HUES48 (cell line): ENCODE measurements around the gene PCYOX1L.
A peak's percentile ranks its signal among the peaks of the same experiment; 100 is the strongest.

ENCODE experiments used
- H3K27ac ChIP-seq: one replicate; pipeline ENCODE4 v1.7.0; 2013; ENCODE audit warnings: low read depth, low read length, inconsistent platforms
- H3K27me3 ChIP-seq: 2 replicates; pipeline ENCODE4 v1.6.1; 2013; ENCODE audit warnings: mild to moderate bottlenecking, low read length; ENCODE audit not compliant: control insufficient read depth, insufficient read depth
- H3K36me3 ChIP-seq: 2 replicates; pipeline ENCODE4 v1.6.1; 2013; ENCODE audit warnings: low read length; ENCODE audit not compliant: control insufficient read depth, insufficient read depth
- H3K4me1 ChIP-seq: 2 replicates; pipeline ENCODE4 v1.6.1; 2013; ENCODE audit warnings: mild to moderate bottlenecking, low read length; ENCODE audit not compliant: control insufficient read depth, insufficient read depth
- H3K4me3 ChIP-seq: 2 replicates; pipeline ENCODE4 v1.5.1; 2013; ENCODE audit warnings: mild to moderate bottlenecking, low read depth, low read length
- H3K9ac ChIP-seq: 2 replicates; pipeline ENCODE4 v1.6.1; 2013; ENCODE audit warnings: mild to moderate bottlenecking, low read depth, low read length, moderate library complexity
- H3K9me3 ChIP-seq: 2 replicates; pipeline ENCODE4 v1.6.1; 2013; ENCODE audit warnings: low read length; ENCODE audit not compliant: control insufficient read depth, insufficient read depth

Gene PCYOX1L

GRCh38 chr5:149357370-149358293, at the start of gene PCYOX1L:
Gene PCYOX1L, plus strand, starts transcription at chr5:149358046. Its CDS starts 23 bp downstream, at chr5:149358069.
- H3K36me3 ChIP-seq: peaks cover 29% of the 10 kb centered on the region
- H3K4me1 ChIP-seq: no peaks in the 10 kb centered on the region
- peak within 1 kb of the TSS; percentile 87 for H3K4me3 ChIP-seq
- peak within 1 kb of the TSS; percentile 26 for H3K9ac ChIP-seq
- peak within 1 kb of the TSS; percentile 5 for H3K27ac ChIP-seq
- H3K27me3 ChIP-seq: no peaks in the 10 kb centered on the region
- H3K9me3 ChIP-seq: no peaks in the 10 kb centered on the region

- Histone ChIP-seq H3K27me3 (no peaks in the 10 kb centered on the region), H3K4me1 (peaks cover 7% of the 10 kb centered on the region), H3K27ac (no peak overlapping the region), H3K4me3 (no peak overlapping the region), H3K9me3 (no peaks in the 10 kb centered on the region), H3K9ac (no peak overlapping the region), H3K36me3 (no peaks in the 10 kb centered on the region)
Observed at GRCh38 chr5:149309354-149309753, 48.5 kb upstream of the PCYOX1L start.

- H3K4me1 ChIP-seq: peaks cover 7% of the 10 kb centered on the region
- H3K27ac ChIP-seq: no peak overlapping the region
- H3K9me3 ChIP-seq: no peaks in the 10 kb centered on the region
- no peaks in the 10 kb centered on the region for H3K36me3 ChIP-seq
- H3K4me3 ChIP-seq: no peak overlapping the region
- no peak overlapping the region for H3K9ac ChIP-seq
- H3K27me3 ChIP-seq: no peaks in the 10 kb centered on the region
Observed at GRCh38 chr5:149310488-149310887, 47.4 kb upstream of the PCYOX1L start.

- H3K27ac ChIP-seq: no peak overlapping the region
- no peak overlapping the region for H3K9ac ChIP-seq
- H3K27me3 ChIP-seq: no peaks in the 10 kb centered on the region
- no peaks in the 10 kb centered on the region for H3K36me3 ChIP-seq
- H3K9me3 ChIP-seq: no peaks in the 10 kb centered on the region
- H3K4me1 ChIP-seq: peaks cover 7% of the 10 kb centered on the region
- H3K4me3 ChIP-seq: no peak overlapping the region
Observed at GRCh38 chr5:149310947-149311658, 46.7 kb upstream of the PCYOX1L start.

GRCh38 chr5:149313151-149313841, 44.5 kb upstream of the PCYOX1L start:
- H3K27ac ChIP-seq: no peak overlapping the region
- peaks cover 11% of the 10 kb centered on the region for H3K4me1 ChIP-seq
- H3K36me3 ChIP-seq: no peaks in the 10 kb centered on the region
- no peak overlapping the region for H3K9ac ChIP-seq
- H3K9me3 ChIP-seq: no peaks in the 10 kb centered on the region
- H3K4me3 ChIP-seq: no peak overlapping the region
- no peaks in the 10 kb centered on the region for H3K27me3 ChIP-seq

- no peak overlapping the region for H3K27ac ChIP-seq
- H3K27me3 ChIP-seq: no peaks in the 10 kb centered on the region
- H3K4me1 ChIP-seq: peaks cover 11% of the 10 kb centered on the region
- H3K9me3 ChIP-seq: no peaks in the 10 kb centered on the region
- no peak overlapping the region for H3K9ac ChIP-seq
- no peaks in the 10 kb centered on the region for H3K36me3 ChIP-seq
- no peak overlapping the region for H3K4me3 ChIP-seq
Observed at GRCh38 chr5:149314571-149315111, 43.2 kb upstream of the PCYOX1L start.

- peaks cover 9% of the 10 kb centered on the region for H3K4me1 ChIP-seq
- no peak overlapping the region for H3K27ac ChIP-seq
- no peak overlapping the region for H3K9ac ChIP-seq
- no peaks in the 10 kb centered on the region for H3K27me3 ChIP-seq
- no peak overlapping the region for H3K4me3 ChIP-seq
- no peaks in the 10 kb centered on the region for H3K9me3 ChIP-seq
- H3K36me3 ChIP-seq: no peaks in the 10 kb centered on the region; the same call in 1 of the 2 replicates
Observed at GRCh38 chr5:149315753-149316152, 42.1 kb upstream of the PCYOX1L start.

- H3K9me3 ChIP-seq: no peaks in the 10 kb centered on the region
- H3K27ac ChIP-seq: no peak overlapping the region
- H3K9ac ChIP-seq: no peak overlapping the region
- H3K4me1 ChIP-seq: 0 out of 2 replicates have a peak, but pooled peaks cover 6% of the 10 kb centered on the region
- no peak overlapping the region for H3K4me3 ChIP-seq
- H3K27me3 ChIP-seq: no peaks in the 10 kb centered on the region
- no peaks in the 10 kb centered on the region; the same call in 1 of the 2 replicates for H3K36me3 ChIP-seq
Observed at GRCh38 chr5:149317281-149318048, 40.4 kb upstream of the PCYOX1L start.

GRCh38 chr5:149319174-149319573, 38.7 kb upstream of the PCYOX1L start:
- Histone ChIP-seq H3K27me3 (no peaks in the 10 kb centered on the region), H3K4me1 (0 out of 2 replicates have a peak, but pooled peaks cover 11% of the 10 kb centered on the region), H3K9ac (no peak overlapping the region), H3K4me3 (no peak overlapping the region), H3K27ac (no peak overlapping the region), H3K9me3 (no peaks in the 10 kb centered on the region), H3K36me3 (no peaks in the 10 kb centered on the region; the same call in 1 of the 2 replicates)

GRCh38 chr5:149320791-149321330, 37.0 kb upstream of the PCYOX1L start:
- no peaks in the 10 kb centered on the region for H3K9me3 ChIP-seq
- no peak overlapping the region for H3K27ac ChIP-seq
- H3K4me3 ChIP-seq: no peak overlapping the region
- H3K36me3 ChIP-seq: no peaks in the 10 kb centered on the region; the same call in 1 of the 2 replicates
- H3K9ac ChIP-seq: no peak overlapping the region
- H3K27me3 ChIP-seq: no peaks in the 10 kb centered on the region
- H3K4me1 ChIP-seq: 0 out of 2 replicates have a peak, but pooled peaks cover 11% of the 10 kb centered on the region
